HG03135 (cell line): Measurements from ENCODE around the gene SCRG1.
A peak's percentile ranks its signal among the peaks of the same experiment; 100 is the strongest.

Experiments used
- ATAC-seq: cut with Tn5 transposase; IDR thresholded peaks from one replicate; pipeline ENCODE4 v1.9.1; 2021; ENCODE audit warnings: mild to moderate bottlenecking, moderate library complexity; ENCODE audit not compliant: unreplicated experiment

The SCRG1 gene

DNA sequence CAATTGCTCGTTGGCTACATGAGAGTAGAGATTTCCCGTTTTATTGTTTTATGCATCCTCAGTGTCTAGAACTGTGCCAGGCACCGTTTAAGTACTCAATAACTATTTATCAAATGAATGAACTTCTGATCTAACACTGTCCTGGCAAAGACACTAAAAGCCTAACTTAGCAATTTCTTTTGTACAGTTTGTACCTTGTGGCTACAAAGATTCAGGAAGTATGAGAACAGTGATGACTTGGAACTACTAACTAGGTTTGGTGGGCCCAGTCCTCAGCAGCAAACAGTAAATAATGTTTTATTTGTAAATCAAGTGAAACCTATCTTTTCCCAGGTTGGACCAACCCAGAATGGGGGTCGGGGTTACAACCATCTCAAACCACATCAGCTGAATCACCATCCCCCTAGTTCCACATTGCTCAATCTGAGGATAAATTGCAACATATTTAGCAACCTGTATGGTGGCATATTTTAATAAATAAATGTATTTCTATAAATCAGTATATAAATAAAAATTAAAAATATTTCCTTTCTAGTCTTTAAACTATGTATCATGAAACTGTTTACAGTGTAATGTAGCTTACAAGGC, 12.3 kb upstream of the SCRG1 start:
- no peak for ATAC-seq

- no peak for ATAC-seq
Measured at GRCh38 chr4:173410079-173410478, 11.2 kb upstream of the SCRG1 start.

DNA sequence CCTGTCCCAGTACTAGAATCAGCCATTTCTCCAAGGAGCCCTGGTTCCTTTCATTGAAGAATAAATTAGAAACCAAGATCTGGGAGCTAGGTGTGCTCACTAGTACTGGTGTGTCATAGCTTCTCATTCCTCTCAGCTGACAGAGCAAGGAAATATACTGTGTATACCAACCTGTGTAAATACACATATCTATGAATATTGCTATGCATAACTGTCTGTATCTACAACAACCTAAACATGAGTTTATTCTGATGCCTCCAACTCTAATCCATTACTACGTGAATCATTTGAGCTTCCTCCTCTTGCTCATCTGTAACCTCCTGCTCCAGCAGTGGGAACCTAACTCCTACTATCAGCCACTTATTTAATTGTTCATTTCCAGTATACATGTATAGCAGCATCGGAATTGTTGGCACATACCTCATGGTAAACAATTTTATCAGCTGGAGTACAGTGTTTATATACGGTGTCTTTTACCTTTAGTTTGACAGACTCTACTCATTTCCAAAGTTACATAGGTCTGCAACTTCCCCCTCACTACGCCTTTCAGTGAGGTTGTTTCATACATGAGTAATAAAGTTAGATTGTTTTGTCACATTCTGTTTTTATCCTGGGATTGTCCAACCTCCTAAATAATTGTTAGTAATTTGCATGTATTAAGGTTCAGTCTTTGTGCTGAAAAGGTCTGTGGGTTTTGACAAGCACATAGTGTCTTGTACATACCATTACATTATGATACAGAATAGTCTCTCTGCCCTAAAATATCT, 7.1 kb upstream of the SCRG1 start:
- no peak for ATAC-seq

- ATAC-seq, result no peak
Measured at GRCh38 chr4:173404296-173404865, 5.5 kb upstream of the SCRG1 start.

DNA sequence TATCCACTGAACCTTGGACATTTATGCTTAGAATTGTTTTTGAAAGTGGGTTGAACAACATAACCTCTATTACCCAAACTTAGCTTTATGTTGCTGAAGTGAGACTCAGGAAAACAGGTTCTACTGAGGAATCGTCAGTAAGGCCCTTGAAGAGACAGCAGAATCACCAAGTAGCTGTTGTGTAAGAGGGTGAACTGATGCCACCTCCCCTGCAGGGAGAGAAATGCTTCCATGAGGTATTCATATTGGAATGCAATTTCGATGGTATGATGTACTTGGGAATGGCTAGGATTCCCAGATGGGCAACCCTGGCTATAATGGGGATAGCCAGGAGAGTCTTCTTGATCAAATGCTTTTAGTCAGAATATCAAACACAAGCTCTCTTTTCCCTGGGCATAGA, 4.1 kb upstream of the SCRG1 start:
- no peak for ATAC-seq

- ATAC-seq, result no peak
Measured at GRCh38 chr4:173401063-173401462, 2.1 kb upstream of the SCRG1 start.

DNA sequence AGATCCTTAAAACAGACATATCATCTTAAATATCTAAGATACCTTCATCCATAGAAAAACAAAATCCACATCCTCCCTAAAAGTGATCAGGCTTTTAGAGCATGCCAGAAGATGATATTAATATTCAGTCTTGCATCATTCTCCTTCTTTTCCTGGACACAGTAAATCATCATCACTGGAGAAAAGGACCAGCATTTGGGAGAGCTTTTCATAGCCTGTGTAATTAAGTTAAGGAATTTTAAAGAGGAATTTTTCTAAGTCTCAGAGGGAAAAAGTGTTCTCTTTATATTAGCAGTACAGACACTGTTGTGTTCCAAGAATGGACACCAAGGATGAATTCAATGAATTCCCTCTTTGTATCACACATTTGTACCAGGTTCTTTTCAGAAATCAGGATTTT, 696 bp downstream of the SCRG1 start:
- ATAC-seq, result no peak

DNA sequence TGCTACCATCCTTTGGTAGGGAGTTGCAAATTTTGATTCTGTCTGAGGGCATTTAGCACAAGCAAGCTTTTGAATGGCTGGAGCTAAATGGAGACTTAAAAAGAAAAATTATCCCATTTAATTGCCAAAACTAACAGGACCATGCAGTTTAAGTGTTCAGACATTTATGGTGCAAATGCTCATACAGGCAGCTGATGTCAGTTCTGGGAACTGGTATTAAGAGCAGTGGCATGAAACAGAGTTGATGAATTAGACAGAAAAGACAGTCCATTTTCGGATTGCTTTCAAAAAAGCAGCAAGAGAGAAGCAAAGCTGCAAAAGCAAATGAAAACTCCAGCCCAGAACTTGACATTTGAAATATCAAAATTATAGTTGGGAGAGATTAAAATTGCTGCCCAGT, 1.3 kb downstream of the SCRG1 start:
- ATAC-seq, result no peak

DNA sequence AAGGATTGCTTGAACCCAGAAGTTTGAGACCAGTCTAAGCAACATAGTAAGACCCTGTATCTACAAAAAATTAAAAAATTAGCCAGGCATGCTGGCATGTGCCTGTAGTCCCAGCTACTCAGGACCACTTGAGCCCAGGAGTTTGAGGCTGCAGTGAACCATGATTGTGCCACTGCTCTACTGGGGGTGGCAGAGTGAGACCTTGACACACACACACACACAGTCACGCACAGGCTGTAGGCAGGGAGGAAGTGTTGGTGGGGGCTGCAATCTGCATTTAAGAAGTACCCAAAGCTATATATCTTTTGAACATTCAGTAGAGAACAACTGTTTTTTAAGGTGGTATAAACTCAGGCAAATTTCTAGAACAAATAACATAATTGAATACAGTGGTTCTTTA, 7.2 kb downstream of the SCRG1 start:
- no peak for ATAC-seq

DNA sequence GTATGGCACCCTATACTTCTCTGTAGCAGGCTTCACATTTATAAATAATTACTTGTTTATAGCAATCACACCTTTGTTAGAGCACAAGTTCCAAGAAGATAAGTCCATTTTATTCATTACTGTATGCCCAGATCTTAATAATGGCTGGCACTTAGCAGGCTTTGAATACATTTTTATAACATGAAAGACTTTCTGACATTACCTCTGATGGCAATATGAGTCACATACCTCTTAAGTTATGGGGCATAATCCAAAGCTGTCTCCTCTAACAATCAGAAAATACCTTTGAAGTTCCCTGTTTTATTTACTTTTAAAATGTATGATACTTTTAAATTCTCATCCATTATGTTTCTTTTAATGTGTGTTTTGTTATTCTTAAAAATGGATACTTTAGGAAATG, 12.2 kb downstream of the SCRG1 start:
- ATAC-seq, result no peak

GRCh38 chr4:173382349-173382748, 16.6 kb downstream of the SCRG1 start:
- no peak for ATAC-seq

DNA sequence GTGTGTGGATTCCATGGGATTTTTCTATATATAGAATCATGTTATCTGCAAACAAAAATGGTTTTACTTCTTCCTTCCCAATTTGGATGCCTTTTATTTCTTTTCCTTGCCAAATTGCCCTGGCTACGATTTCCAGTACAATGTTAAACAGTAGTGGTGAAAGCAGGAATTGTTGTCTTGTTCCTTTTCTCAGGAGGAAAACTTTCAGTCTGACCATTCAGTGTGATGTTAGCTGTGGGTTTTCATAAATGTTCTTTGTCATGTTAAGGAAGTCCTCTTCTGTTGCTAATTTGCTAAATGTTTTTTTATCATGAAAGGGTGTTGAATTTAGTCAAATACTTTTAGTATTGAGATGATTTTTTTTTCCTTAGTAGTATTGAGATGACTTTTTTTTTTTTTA, 17.3 kb downstream of the SCRG1 start:
- ATAC-seq, result no peak

DNA sequence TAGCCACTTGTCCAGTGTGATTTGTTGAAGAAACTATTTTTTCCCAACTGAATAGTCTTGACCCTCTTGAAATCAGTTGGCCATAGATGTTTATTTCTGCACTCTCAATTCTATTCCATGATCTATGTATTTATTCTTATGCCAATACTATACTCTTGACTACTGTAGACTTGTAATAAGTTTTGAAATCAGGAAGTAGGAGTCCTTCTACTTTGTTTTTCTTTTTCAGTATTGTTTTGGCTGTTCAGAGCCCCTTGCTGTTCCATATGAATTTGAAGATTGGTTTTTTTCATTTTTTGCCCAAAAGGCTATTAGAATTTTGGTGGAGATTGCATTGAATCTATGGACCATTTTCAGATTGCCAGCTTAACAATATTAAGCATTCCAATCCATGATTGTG, 17.9 kb downstream of the SCRG1 start:
- no peak for ATAC-seq

GRCh38 chr4:173379929-173380328, 19.0 kb downstream of the SCRG1 start:
- ATAC-seq, result no peak

DNA sequence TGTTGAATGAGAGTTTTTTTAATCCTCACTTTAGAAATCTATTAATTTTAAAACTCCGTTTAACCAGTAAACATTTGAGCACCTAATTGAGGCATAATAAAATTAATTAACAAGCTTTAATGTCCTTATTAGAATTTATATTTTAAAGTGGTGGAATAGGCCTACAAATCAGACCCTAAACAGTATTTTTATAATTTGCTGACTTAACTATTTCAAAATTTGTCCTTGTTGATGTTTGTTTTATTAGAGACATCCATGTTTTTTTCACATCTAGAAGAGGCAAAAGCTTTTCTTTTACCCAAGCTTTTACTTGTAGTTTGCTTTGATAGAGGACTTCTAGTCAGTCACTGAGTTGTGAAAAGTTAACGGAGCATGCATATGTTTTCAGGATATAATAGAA, 24.3 kb downstream of the SCRG1 start:
- no peak for ATAC-seq

DNA sequence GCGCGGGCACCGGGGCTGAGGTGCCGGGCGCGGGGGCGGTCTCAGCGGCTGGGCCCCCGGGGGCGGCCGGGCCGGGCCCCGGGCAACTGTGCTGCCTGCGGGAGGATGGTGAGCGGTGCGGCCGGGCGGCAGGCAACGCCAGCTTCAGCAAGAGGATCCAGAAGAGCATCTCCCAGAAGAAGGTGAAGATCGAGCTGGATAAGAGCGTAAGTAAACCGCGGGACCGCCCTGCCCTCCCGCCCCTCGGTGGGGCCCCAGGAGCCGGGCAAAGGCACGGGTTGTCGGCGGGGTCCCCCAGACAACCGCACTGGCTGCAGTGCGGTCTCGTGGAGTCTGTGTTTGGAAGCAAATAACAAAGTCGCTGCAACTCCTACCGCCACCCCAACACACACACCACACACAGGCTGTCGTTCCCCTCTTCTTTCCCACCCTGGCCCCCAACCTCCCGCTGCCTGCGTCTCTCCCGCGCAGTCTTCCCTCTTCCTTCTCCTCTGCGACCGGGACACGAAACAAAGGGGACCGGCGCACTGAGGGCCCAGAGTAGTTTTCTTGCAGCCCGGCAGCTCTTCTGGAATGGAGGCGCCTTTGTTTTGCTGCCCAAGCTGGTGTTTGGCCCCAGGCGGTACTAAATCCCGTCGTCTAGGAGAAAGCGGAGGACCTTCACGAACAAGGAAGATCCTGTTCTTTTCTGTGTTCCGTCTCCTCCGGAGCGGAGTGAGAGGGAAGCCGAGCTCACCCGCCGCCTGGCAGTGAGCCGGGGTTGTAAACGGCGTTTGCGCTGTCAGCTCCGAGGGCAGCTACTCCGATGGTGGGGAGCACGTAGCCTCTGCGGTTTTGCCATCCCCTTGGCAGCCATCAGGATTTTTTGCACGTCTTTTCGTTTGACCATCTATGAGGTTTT, 27.4 kb downstream of the SCRG1 start:
- ATAC-seq, result peak; percentile 22

- ATAC-seq, result peak; percentile 68
Measured at GRCh38 chr4:173370477-173371291, 28.2 kb downstream of the SCRG1 start, which contains the start of gene SAP30. Gene SAP30, plus strand, starts transcription at chr4:173370954. Its CDS starts 229 bp downstream, at chr4:173371183.

DNA sequence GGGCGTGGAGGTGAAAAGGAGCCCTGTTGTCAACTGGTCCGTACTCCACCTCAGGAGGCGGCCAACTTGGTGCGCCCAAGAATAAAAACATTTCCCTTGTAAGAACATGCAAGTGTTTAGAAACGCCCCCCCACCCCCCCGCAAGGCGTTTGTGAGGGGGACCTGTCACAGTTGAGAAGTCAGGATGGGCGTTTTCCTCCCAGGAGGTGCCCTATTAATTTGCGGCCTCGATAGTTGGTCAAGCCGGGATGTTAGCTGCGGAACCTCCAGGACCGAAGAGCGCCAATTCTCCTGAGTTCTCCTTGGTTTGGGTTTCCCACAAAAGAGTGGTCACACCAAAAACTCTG, 28.8 kb downstream of the SCRG1 start:
- ATAC-seq, result peak; percentile 6

- ATAC-seq, result no peak
Measured at GRCh38 chr4:173367946-173368345, 31.0 kb downstream of the SCRG1 start.

GRCh38 chr4:173367285-173367684, 31.6 kb downstream of the SCRG1 start:
- no peak for ATAC-seq
